Activated CD8-positive, alpha-beta memory T cell treated with anti-CD3 and anti-CD28 coated beads for 4 hours (primary cell): Measurements from ENCODE around the gene EVA1C.
"Not testable (repeated sequence)": the region's sequence is repeated elsewhere in the genome, so short reads cannot be mapped to it uniquely, and the experiment has no call there.

Experiments
- DNase-seq, 2 donors: peaks; one replicate each; pipeline ENCODE4 v3.0.0-alpha.2; 2020; ENCODE audit warnings: low read depth in 2 of 2

The EVA1C gene

GRCh38 chr21:32530809-32531208 is 118.3 kb downstream of the EVA1C start:
- DNase-seq: not testable (repeated sequence)

GRCh38 chr21:32531561-32531960 is 119.1 kb downstream of the EVA1C start:
- DNase-seq: not testable (repeated sequence)

DNA sequence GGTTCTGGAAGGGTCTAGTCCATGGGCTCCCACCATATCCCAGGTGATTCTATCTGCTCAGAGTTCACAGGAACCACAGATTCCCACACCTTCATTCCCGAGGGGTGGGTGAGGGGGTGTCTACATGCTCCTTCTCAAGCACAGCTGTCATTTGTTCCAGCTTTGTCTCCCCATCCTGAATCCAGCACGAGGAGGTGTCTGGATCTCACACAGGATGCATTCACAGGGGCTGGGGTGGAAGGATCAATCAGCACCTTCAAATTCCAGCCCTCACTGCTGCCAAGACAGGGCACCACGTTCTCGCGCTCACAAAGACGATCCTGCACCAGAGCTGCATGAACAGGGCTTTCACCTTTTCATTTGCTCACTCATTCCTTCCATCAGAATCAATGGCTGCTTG is 120.1 kb downstream of the EVA1C start:
- no peak for DNase-seq

- DNase-seq: no peak
These were observed 120.5 kb downstream of the EVA1C start for GRCh38 chr21:32533053-32533452.

DNA sequence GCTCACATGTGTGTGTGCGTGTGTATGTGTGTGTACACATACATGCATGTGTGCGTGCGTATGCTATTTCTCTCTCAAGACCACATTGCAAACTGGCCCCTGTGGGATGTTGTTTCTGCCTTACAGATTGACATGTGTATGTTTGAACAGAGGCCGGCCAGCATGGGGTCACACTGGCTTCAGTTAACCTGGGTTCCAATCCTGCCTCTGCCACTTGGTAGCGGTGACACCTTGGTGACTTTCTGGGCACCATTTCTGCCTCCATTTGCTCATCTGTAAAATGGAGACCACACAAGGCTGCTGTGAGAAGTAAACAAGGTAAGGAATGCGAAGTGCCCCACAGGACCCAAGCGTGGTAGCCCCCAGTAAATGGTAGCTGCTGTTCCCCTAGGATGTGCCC is 121.1 kb downstream of the EVA1C start:
- no peak for DNase-seq

DNA sequence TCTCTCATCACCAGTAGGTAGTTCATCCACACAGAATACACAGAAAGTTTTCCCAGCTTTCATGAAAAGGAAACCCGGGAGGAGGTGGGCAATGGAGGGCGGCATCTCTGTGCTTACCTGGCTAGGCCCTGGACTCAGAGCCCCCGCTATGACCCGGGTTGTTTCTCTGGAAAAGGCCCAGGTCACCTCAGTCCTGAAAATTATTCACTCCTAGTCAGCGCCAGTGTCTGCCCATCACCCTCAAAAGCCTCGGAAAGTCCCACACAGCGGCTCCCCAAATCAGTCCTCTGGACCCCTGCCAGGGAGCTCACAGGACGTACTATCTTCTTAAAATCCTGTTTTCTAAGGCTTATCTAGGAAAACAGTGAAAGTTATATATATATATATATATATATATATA is 121.6 kb downstream of the EVA1C start:
- no peak for DNase-seq

- no peak for DNase-seq
These were observed 123.1 kb downstream of the EVA1C start for GRCh38 chr21:32535612-32536011.

DNA sequence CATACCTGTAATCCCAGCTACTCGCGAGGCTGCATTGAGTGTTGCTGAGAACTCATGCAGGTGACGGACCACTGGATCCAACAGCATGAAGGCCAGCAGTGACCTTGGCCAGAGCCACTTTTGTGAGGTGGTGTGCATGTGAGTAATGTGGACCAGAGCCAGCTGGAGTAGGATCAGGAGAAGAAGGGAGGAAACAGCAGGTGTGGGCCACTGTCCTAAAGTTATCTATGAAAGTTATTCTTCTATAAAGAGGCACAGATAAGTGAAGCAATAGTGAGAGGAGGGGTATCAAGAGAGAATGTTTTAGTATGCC is 125.0 kb downstream of the EVA1C start:
- no peak for DNase-seq

DNA sequence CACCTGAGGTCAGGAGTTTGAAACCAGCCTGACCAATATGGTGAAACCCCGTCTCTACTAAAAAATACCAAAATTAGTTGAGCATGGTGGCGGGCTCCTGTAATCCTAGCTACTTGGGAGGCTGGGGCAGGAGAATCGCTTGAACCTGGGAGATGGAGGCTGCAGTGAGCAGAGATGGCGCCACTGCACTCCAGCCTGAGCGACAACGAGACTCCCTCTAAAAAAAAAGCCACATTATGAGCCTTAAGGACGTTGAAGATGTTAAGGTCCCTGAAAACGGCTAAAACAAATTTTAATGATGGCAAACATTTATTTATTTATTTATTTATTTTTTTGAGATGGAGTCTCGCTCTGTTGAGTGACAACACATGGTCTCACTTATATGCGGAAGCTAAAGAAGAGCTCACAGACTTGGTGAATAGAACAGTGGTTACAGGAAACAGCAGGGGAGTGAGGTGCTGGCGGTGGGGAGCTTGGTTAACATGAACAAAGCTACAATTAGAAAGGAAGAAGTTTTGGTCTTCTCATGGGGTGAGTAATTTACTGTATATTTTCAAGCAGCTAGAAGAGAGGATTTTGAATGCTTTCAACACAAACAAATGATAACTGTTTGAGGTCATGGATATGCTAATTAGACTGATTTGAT is 125.8 kb downstream of the EVA1C start:
- peak; percentile 6 to 9 for DNase-seq

- no peak for DNase-seq
These were observed 126.9 kb downstream of the EVA1C start for GRCh38 chr21:32539378-32539777.

GRCh38 chr21:32543056-32543455 is 130.6 kb downstream of the EVA1C start:
- not testable (repeated sequence) for DNase-seq

GRCh38 chr21:32543975-32544374 is 131.5 kb downstream of the EVA1C start:
- DNase-seq: no peak

DNA sequence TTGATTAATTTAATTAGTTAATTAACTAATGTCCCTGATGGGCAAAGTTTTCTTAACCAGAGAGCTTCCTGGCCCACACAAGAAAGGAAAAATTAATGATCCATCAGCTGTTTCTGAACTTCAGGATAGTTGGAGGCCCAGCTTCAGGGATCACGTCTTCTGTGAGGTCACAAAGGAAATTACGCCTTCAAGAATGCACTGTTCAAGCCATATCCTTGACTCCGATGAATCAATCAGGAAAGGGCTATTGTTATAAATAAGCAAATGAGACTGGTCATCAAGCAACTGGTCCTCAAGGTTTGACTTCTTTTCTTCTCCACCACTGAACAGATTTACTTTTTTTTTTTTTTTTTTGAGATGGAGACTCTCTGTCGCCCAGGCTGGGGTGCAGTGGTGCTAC is 132.2 kb downstream of the EVA1C start:
- DNase-seq: no peak

DNA sequence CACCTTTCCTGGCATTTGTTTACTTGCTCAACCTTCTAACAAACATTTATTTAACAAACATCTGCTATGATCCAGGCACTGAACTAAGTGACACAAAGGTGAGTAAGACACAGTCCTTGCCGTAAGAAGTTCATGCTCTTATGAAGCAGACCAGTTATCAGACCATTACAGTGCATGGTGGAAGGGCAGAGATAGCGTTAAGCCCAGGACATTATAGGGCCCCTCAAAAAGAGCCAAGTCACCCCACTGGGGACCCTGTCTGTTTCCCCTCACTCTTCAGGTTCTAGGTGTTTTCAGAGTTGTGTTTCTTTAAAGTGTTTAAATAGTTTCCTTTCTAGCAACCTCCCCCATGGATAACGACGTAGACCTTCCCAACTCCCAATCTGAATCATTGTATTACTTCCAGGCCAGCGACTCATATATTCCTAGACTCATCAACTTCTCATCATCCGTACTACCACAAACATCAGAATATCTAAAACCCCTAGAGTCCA is 133.5 kb downstream of the EVA1C start:
- no peak for DNase-seq

DNA sequence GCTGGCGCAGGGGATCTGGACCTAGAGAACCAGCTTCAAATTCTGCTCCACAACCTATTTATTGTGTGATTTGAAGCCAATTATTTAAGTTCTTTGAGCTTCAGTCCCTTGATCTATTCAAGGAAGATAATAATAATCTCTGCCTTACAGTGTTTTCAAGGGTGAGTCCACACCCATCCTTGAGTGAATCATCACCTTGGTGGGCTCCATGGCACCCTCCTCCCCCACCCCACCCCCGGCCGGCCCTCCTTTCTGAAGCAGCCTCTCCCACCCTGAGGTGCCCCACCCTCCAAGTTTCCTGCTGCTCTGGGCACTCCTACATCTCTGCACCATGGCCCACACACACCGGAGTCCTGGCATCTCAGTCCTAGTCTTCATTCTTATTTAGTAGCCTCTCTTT is 134.5 kb downstream of the EVA1C start:
- no peak for DNase-seq

DNA sequence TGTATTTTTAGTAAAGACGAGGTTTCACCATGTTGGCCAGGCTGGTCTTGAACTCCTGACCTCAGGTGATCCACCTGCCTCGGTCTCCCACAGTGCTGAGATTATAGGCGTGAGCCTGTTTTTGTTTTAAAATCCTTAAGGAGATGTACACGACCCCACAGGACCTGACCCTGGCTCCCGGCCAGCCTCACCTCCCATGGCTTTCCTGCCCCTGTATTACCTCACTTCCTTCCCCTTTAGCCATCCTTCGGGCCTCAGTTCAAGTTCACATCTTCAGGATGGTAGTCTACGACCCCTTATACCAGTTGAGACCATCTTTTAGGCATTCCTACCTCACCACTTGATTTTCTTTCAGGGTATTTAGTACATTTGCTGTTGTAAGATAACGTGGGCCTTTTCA is 136.5 kb downstream of the EVA1C start:
- DNase-seq: no peak

GRCh38 chr21:32549440-32549839 is 136.9 kb downstream of the EVA1C start:
- DNase-seq: no peak

GRCh38 chr21:32549886-32550285 is 137.4 kb downstream of the EVA1C start:
- DNase-seq: no peak

DNA sequence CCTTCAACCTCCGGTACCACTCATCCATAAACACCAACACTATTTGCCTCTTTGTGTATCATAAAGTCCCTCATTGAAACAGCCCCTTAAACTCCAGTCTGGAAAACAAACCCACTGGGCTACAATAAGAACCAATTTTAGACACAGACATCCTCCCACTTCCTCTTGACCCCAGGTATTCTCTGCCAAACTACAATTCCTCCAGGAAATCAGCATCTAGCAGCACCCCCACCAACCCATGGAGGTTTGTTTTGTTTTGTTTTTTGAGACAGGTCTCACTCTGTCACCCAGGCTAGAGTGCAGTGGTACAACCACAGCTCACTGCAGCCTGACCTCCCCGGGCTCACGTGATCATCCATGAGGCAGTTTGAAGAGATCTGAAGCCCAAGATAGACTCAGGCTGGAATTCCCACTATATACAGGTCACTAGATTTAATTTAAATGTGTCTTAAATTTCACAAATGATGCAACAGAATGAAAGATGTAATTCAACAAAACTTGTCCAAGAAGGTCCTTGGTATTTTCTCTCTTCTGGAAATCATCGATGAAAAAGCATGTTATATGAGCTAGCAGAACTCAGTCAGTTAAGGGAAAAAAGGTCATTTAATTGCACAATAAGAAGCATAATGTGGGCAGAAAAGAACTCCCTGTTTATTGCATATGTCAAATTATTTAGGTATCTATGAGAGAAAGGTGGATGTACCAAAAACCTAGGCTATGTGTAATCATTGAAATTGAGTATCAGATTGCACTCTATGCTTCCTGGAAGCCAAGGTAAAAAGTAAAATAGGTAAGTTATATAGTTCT is 142.5 kb downstream of the EVA1C start:
- DNase-seq: no peak

GRCh38 chr21:32558106-32558505 is 145.6 kb downstream of the EVA1C start:
- no peak for DNase-seq

GRCh38 chr21:32559006-32559610 is 146.6 kb downstream of the EVA1C start:
- no peak for DNase-seq

DNA sequence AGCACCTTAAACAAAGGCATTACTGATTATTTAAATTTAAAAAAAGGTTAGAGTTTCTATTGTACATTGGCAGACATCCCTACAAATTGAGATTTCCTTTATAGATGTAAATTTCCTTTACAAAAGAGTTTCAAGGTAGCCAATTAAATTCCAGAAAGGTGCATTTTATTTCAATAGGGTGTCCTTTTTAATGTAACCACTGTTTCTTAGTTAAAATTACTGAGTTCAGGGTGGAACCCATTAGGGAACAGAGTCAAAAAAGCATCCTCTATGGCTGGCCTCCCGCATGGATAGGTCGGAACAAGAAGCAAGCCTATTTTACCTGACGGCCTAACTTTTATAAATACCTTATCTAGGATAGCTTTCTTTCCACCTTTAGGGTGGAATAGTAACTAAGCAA is 148.4 kb downstream of the EVA1C start:
- DNase-seq: no peak

DNA sequence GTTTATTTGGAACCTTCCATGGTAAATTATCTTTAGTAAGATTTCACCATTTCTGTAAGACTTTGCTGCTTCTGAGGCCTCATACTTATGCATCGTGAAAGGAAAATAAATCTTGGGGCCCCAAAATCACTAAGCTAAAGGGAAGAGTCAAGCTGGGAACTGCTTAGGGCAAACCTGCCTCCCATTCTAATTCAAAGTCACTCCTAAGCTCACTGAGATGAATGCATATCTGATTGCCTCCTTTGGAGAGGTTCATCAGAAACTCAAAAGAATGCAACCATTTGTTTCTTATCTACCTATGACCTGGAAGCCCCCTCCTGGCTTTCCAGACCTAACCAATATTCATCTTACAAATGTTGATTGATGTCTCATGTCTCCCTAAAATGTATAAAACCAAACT is 149.0 kb downstream of the EVA1C start:
- not testable (repeated sequence) for DNase-seq
